ENCODE data around the gene KCNF1.

DNA sequence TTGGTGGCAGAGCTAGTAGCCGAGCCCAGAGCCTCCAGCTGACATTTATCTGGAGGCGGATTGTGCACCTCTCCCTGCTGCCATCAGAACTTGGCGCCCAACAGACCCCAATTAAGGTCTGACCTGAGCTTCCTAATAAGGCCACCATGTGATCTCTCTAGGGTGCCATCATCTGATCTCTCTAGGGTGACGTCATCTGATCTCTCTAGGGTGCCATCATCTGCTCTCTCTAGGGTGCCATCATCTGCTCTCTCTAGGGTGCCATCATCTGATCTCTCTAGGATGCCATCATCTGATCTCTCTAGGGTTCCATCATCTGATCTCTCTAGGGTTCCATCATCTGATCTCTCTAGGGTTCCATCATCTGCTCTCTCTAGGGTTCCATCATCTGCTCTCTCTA is 6.2 kb downstream of the KCNF1 start:
- TF ChIP-seq CTCF (IDR thresholded peaks at IDR 0.05): no peak
- no peak for TF ChIP-seq POLR2AphosphoS5 (IDR thresholded peaks at IDR 0.05)
